Epithelial cell of esophagus (primary cell): ENCODE measurements around the gene IGFLR1.

Source experiments
- DNase-seq: peaks from one replicate; pipeline ENCODE4 v3.0.0; 2010; ENCODE audit warnings: low read depth
- H3K4me3 ChIP-seq: 2 replicates; pipeline ENCODE4 v1.5.1; 2011; ENCODE audit warnings: mild to moderate bottlenecking, low read length, control low read depth
- TF ChIP-seq, protein P1 (sequence below): IDR thresholded peaks from 2 replicates; pipeline ENCODE4 v1.5.1; 2011; ENCODE audit warnings: low read depth, mild to moderate bottlenecking, low read length, control low read depth, inconsistent platforms; ENCODE audit not compliant: insufficient read depth; ENCODE audit errors: missing control alignments

Gene IGFLR1

GRCh38 chr19:35734273-35734672 lies 8.0 kb downstream of the IGFLR1 start:
- DNase-seq, result no peak
- no peak overlapping the region for H3K4me3 ChIP-seq
- TF ChIP-seq, protein P1, sequence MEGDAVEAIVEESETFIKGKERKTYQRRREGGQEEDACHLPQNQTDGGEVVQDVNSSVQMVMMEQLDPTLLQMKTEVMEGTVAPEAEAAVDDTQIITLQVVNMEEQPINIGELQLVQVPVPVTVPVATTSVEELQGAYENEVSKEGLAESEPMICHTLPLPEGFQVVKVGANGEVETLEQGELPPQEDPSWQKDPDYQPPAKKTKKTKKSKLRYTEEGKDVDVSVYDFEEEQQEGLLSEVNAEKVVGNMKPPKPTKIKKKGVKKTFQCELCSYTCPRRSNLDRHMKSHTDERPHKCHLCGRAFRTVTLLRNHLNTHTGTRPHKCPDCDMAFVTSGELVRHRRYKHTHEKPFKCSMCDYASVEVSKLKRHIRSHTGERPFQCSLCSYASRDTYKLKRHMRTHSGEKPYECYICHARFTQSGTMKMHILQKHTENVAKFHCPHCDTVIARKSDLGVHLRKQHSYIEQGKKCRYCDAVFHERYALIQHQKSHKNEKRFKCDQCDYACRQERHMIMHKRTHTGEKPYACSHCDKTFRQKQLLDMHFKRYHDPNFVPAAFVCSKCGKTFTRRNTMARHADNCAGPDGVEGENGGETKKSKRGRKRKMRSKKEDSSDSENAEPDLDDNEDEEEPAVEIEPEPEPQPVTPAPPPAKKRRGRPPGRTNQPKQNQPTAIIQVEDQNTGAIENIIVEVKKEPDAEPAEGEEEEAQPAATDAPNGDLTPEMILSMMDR, result no peak

DNA sequence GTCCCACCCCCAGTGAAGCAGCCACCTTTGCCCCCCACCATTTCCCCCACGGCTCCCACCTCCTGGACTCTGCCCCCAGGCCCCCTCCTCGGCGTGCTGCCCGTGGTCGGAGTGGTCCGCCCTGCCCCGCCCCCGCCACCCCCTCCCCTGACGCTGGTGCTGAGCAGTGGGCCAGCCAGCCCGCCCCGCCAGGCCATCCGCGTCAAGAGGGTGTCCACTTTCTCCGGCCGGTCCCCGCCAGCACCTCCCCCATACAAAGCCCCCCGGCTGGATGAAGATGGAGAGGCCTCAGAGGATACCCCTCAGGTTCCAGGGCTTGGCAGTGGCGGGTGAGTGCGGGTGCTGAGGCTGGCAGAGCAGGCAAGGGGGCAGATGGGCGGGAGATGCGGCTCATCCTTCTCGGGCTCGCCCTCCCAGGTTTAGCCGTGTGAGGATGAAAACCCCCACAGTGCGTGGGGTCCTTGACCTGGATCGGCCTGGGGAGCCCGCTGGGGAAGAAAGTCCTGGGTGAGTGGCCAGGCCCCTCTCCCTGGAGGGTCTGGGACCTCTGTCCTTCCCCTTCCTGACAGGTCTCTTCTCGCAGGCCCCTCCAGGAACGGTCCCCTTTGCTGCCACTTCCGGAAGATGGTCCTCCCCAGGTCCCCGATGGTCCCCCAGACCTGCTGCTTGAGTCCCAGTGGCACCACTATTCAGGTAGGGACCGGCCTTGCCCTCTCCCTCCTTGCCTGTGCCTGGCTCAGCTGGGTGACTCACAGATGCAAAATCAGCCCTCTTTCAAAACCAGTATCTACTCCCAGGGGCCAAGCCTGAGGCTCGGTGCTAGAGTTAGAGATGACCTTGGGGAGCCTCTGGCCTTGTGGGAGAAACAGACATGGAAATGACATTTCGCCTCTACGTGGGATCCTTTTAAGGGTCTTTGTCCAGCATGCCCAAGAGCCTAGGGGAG lies 8.8 kb downstream of the IGFLR1 start:
- TF ChIP-seq, protein P1, result no peak
- H3K4me3 ChIP-seq, result no peak overlapping the region
- no peak for DNase-seq

DNA sequence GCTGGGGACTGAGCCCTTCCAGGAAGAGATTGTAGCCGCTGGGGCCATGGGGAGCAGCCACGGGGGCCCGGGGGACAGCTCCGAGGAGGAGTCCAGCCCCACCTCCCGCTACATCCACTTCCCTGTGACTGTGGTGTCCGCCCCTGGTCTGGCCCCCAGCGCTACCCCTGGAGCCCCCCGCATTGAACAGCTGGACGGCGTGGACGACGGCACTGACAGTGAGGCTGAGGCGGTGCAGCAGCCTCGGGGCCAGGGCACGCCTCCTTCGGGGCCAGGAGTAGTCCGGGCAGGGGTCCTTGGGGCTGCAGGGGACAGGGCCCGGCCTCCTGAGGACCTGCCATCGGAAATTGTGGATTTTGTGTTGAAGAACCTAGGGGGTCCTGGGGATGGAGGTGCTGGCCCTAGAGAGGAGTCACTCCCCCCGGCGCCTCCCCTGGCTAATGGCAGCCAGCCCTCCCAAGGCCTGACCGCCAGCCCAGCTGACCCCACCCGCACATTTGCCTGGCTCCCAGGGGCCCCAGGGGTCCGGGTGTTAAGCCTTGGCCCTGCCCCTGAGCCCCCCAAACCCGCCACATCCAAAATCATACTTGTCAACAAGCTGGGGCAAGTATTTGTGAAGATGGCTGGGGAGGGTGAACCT lies 9.6 kb downstream of the IGFLR1 start:
- no peak for DNase-seq
- TF ChIP-seq, protein P1, result no peak
- H3K4me3 ChIP-seq, result no peak overlapping the region

GRCh38 chr19:35731779-35732405 lies 10.4 kb downstream of the IGFLR1 start:
- no peak for DNase-seq
- no peak overlapping the region for H3K4me3 ChIP-seq
- TF ChIP-seq, protein P1, result no peak

DNA sequence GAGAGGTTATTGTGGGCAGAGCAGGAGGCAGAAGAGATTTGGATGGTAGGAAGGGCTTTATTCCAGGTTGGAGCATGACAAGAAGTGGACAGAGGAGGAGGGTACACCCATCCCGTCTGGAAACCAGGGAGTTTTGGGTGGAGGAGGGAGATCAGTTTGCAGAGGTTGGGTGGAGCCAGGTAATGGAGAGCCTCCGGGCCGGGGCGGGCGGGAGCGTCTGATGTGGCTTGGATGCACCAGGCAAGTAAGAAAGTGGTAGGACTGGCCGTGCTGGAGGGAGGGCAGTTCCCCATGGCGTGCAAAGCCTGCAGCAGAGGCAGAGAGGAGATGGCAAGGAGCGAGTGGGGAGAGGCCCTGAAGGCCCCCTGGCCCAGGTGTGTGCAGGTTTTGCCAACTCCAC lies 10.9 kb downstream of the IGFLR1 start:
- H3K4me3 ChIP-seq, result no peak overlapping the region
- TF ChIP-seq, protein P1, result no peak
- peak; percentile 61 for DNase-seq

GRCh38 chr19:35730326-35730725 lies 11.9 kb downstream of the IGFLR1 start:
- no peak for DNase-seq
- H3K4me3 ChIP-seq, result no peak overlapping the region
- TF ChIP-seq, protein P1, result no peak
